HG02943 (cell line): Measurements from ENCODE around the gene COPS9.

Experiments
- ATAC-seq: cut with Tn5 transposase; IDR thresholded peaks from one replicate; pipeline ENCODE4 v1.9.1; 2021; ENCODE audit warnings: mild to moderate bottlenecking, low read depth, moderate library complexity; ENCODE audit not compliant: unreplicated experiment

Gene COPS9

GRCh38 chr2:240136013-240136670, at the start of gene COPS9:
Gene COPS9, minus strand, starts transcription at chr2:240136305. Its CDS starts 21 bp downstream, at chr2:240136284.
- peak; percentile 73 for ATAC-seq

- no peak for ATAC-seq
These were observed 48.6 kb upstream of the COPS9 start for GRCh38 chr2:240184656-240185055.

- ATAC-seq = no peak
These were observed 47.9 kb upstream of the COPS9 start for GRCh38 chr2:240183875-240184590.

- no peak for ATAC-seq
These were observed 47.1 kb upstream of the COPS9 start for GRCh38 chr2:240183006-240183874.

- ATAC-seq = no peak
These were observed 46.4 kb upstream of the COPS9 start for GRCh38 chr2:240182476-240182875.

- no peak for ATAC-seq
These were observed 45.9 kb upstream of the COPS9 start for GRCh38 chr2:240182001-240182400.

GRCh38 chr2:240179941-240180666, 44.0 kb upstream of the COPS9 start:
- no peak for ATAC-seq

- no peak for ATAC-seq
These were observed 43.2 kb upstream of the COPS9 start for GRCh38 chr2:240179186-240179815.

GRCh38 chr2:240178564-240178963, 42.5 kb upstream of the COPS9 start:
- no peak for ATAC-seq

GRCh38 chr2:240174496-240174895, 38.4 kb upstream of the COPS9 start:
- ATAC-seq = no peak

- ATAC-seq = no peak
These were observed 36.2 kb upstream of the COPS9 start for GRCh38 chr2:240172071-240172895.

- no peak for ATAC-seq
These were observed 34.8 kb upstream of the COPS9 start for GRCh38 chr2:240170883-240171282.

GRCh38 chr2:240170354-240170735, 34.2 kb upstream of the COPS9 start:
- ATAC-seq = no peak

- no peak for ATAC-seq
These were observed 33.6 kb upstream of the COPS9 start for GRCh38 chr2:240169486-240170353.

- ATAC-seq = no peak
These were observed 32.6 kb upstream of the COPS9 start for GRCh38 chr2:240168546-240169361.

GRCh38 chr2:240168041-240168440, 31.9 kb upstream of the COPS9 start:
- no peak for ATAC-seq

- no peak for ATAC-seq
These were observed 31.4 kb upstream of the COPS9 start for GRCh38 chr2:240167588-240167880.
